Type B pancreatic cell (in vitro differentiated cells): ENCODE results near the gene CERS6. TPM values are rescaled to one million over a fixed set of nuclear protein-coding genes. Genes with fewer than 3 reads are reported as not detected.

ENCODE experiments used
- DNase-seq: peaks from one replicate; pipeline ENCODE4 v3.0.0; 2021; ENCODE audit warnings: mixed read lengths; ENCODE audit not compliant: unreplicated experiment; ENCODE audit errors: extremely low spot score
- H3K27ac Mint-ChIP-seq: 2 replicates; pipeline ENCODE4 v1.8.0; 2021; ENCODE audit warnings: mild to moderate bottlenecking, mixed read lengths
- H3K27me3 Mint-ChIP-seq: 2 replicates; pipeline ENCODE4 v1.8.0; 2021; ENCODE audit warnings: mixed read lengths
- H3K36me3 Mint-ChIP-seq: 2 replicates; pipeline ENCODE4 v1.8.0; 2021; ENCODE audit warnings: mixed read lengths
- H3K4me1 Mint-ChIP-seq: one replicate; pipeline ENCODE4 v1.8.0; 2021; ENCODE audit warnings: mixed read lengths; ENCODE audit not compliant: unreplicated experiment
- H3K4me3 Mint-ChIP-seq: 2 replicates; pipeline ENCODE4 v1.8.0; 2021; ENCODE audit warnings: mild to moderate bottlenecking, mixed read lengths
- H3K9me3 Mint-ChIP-seq: 2 replicates; pipeline ENCODE4 v1.8.0; 2021; ENCODE audit warnings: mixed read lengths
- total RNA-seq: library from RNA; stranded (reverse); gene quantifications from 2 replicates; pipeline ENCODE4 v1.2.1, GENCODE V29; 2021; ENCODE audit warnings: low replicate concordance
- TF ChIP-seq, protein P1 (sequence below): fragments of 200-600 bp; sonication (generic); conservative IDR thresholded peaks from 2 replicates; pipeline ENCODE4 v1.5.0; 2021; ENCODE audit warnings: antibody characterized with exemption, mild to moderate bottlenecking

Gene CERS6
- total RNA-seq, 1 donor from 2014 or later, result 43.0 TPM

DNA sequence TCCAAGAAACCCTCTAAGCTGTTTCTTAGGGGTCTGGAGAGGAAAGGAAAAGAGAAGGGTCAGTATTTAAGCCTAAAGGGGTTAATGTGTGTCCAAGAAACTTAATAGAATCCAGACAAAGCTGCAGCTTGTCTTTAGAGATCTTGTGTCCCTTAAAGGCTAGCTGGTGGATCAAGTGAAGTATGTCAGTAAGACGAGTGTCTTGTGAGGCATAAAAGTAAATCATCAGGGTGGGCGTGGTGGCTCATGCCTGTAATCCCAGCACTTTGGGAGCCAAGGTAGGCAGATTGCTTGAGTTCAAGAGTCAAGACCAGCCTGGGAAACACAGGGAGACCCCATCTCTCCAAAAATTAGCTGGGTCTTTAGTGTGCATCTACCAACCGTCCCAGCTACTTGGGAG lies 47.8 kb downstream of the CERS6 start:
- H3K27me3 Mint-ChIP-seq, result no peaks in the 10 kb centered on the region
- H3K4me3 Mint-ChIP-seq, result no peak overlapping the region
- DNase-seq, result no peak
- TF ChIP-seq, protein P1, sequence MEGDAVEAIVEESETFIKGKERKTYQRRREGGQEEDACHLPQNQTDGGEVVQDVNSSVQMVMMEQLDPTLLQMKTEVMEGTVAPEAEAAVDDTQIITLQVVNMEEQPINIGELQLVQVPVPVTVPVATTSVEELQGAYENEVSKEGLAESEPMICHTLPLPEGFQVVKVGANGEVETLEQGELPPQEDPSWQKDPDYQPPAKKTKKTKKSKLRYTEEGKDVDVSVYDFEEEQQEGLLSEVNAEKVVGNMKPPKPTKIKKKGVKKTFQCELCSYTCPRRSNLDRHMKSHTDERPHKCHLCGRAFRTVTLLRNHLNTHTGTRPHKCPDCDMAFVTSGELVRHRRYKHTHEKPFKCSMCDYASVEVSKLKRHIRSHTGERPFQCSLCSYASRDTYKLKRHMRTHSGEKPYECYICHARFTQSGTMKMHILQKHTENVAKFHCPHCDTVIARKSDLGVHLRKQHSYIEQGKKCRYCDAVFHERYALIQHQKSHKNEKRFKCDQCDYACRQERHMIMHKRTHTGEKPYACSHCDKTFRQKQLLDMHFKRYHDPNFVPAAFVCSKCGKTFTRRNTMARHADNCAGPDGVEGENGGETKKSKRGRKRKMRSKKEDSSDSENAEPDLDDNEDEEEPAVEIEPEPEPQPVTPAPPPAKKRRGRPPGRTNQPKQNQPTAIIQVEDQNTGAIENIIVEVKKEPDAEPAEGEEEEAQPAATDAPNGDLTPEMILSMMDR, result no peak
- H3K27ac Mint-ChIP-seq, result no peak overlapping the region
- H3K9me3 Mint-ChIP-seq, result peaks cover 14% of the 10 kb centered on the region
- peaks cover 24% of the 10 kb centered on the region for H3K4me1 Mint-ChIP-seq
- H3K36me3 Mint-ChIP-seq, result peaks cover 18% of the 10 kb centered on the region

DNA sequence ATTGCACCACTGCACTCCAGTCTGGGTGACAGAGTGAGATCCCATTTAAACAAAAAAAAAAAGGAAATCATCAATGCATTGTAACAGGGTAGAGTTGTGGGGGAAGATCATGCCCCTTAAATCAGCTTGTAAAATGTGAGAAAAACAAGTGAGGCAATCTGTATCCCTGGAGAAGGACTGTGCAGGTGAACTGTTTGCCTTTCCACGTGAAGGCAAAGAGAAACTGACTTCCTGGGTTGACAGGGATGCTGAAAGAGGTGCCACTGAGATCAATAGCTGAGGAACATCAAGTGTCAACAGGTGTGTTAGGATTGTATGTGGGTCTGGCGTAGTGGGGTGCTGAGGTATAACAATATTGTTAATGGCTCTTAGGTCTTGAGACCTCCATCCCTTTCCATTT lies 48.3 kb downstream of the CERS6 start:
- H3K27me3 Mint-ChIP-seq, result no peaks in the 10 kb centered on the region
- TF ChIP-seq, protein P1, result no peak
- H3K27ac Mint-ChIP-seq, result no peak overlapping the region
- H3K9me3 Mint-ChIP-seq, result peaks cover 14% of the 10 kb centered on the region
- H3K4me3 Mint-ChIP-seq, result no peak overlapping the region
- peaks cover 18% of the 10 kb centered on the region for H3K36me3 Mint-ChIP-seq
- H3K4me1 Mint-ChIP-seq, result peaks cover 24% of the 10 kb centered on the region
- DNase-seq, result no peak

DNA sequence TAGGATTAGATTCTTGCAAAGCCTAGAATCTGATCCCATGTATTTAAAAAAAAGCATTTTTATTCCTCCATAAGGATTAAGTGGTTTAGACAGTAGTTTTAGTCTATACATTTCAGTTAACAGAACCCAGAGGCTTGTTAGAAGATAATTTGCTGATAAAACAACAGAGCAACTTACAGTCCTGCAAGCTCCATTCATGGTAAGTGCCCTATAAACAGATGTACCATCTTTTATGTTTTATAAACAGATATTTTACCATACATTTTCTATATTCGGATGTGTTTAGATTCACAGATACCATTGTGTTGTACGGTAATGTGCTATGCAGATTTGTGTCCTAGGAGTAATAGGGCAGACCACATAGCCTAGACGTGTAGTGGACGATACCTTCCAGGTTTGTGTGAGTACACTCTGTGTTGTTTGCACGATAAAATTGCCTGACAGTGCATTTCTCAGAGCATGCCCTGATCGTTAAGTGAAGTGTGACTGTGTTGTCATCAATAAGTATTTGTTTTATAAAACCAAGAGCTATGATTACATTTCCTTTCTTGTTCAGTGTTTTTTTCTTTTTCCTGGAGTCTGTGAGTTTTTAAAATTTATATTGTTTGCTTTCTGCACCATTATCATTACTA lies 54.2 kb downstream of the CERS6 start:
- Mint-ChIP-seq H3K4me1 (peaks cover 37% of the 10 kb centered on the region), H3K4me3 (no peak overlapping the region), H3K27ac (no peak overlapping the region), H3K9me3 (no peaks in the 10 kb centered on the region), H3K27me3 (no peaks in the 10 kb centered on the region), H3K36me3 (peaks cover 11% of the 10 kb centered on the region)
- TF ChIP-seq, protein P1, result no peak
- no peak for DNase-seq

DNA sequence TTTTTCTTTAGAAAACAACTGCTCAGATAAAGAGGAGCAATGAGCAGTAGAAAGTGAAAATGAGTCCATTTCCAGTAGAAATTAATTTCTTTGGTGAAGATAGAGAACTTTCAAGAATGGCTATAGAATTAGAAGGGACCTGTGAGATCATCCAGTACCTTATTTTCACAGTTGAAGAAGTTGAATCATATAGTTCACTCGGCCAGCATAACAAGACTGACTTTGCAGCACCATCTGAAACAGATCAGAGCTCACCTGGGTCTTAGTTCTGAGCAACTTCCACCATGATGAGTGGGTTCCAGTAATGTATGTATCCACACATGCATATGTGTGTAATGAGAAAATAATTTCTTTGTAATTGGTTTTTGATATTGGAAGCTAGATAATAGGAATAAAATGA lies 58.6 kb downstream of the CERS6 start:
- TF ChIP-seq, protein P1, result no peak
- Mint-ChIP-seq H3K9me3 (no peaks in the 10 kb centered on the region), H3K27ac (no peak overlapping the region), H3K4me3 (no peak overlapping the region), H3K36me3 (peaks cover 11% of the 10 kb centered on the region), H3K4me1 (peaks cover 34% of the 10 kb centered on the region), H3K27me3 (no peaks in the 10 kb centered on the region)
- DNase-seq, result no peak

DNA sequence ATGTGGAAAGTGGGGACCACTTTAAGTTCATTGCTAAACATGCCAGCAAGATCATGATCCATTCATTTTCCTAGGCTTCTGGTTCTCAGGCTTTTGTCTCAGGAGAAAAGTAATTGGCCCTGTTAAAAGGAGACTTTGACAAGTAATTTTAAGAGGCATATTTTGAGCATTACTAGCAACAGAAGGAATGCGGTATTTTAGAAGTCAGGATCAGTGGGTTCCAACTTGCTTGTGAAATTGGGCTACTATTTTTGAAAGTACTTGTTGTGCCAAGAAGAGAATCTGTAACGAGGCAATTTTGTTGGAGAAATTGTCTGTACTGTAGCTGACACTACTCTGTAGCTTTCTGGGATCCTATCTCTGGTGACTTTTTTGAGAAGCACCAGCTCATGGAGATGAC lies 59.4 kb downstream of the CERS6 start:
- no peaks in the 10 kb centered on the region for H3K27me3 Mint-ChIP-seq
- H3K36me3 Mint-ChIP-seq, result peaks cover 11% of the 10 kb centered on the region
- H3K27ac Mint-ChIP-seq, result no peak overlapping the region

More for the DNA sequence above, 59.4 kb downstream of the CERS6 start:
- Mint-ChIP-seq H3K4me1 (peaks cover 34% of the 10 kb centered on the region), H3K4me3 (no peak overlapping the region), H3K9me3 (no peaks in the 10 kb centered on the region)
- DNase-seq, result no peak
- TF ChIP-seq, protein P1, result no peak
